GM21619 (cell line): Measurements from ENCODE around the gene STMN1.

Experiments
- ATAC-seq: cut with Tn5 transposase; IDR thresholded peaks from one replicate; pipeline ENCODE4 v1.9.1; 2021; ENCODE audit not compliant: unreplicated experiment

The STMN1 gene

DNA sequence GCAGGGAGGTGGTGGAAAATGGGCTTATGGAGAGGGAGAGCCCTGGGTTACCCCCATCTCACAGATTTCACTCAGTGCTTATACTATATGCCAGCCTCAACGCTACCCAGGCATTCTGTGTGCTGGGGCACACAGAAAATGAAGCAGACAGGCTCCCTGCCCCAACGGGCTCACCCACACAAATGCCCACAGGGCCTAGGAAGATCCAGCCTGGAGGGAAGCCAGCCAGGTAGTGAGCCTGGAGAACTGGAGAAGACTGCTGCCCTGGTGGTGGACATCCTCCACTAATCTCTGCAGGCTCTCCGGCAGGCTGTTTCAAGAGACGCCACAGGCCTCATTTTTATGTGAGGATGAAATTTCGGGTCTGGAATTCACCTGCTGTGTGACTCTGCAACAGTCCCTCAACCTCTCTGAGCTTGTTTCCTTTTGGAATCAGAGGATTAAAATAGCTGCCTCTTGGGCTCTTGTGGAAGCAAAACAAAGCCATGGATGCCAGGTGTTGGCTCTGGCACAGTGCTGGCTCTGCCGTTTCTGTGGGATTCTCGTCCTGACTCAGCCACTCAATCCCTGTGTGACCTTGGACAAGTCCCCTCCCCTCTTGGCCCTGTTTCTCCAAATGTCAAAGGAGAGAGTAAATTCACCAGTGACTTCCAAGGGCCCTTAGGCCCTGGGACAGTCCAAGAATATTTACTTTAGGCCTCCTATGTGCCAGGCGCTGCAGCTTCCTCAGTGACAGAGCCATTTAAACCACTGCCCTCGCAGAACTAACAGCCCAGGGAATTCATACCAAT lies 34.3 kb downstream of the STMN1 start:
- ATAC-seq, result no peak

DNA sequence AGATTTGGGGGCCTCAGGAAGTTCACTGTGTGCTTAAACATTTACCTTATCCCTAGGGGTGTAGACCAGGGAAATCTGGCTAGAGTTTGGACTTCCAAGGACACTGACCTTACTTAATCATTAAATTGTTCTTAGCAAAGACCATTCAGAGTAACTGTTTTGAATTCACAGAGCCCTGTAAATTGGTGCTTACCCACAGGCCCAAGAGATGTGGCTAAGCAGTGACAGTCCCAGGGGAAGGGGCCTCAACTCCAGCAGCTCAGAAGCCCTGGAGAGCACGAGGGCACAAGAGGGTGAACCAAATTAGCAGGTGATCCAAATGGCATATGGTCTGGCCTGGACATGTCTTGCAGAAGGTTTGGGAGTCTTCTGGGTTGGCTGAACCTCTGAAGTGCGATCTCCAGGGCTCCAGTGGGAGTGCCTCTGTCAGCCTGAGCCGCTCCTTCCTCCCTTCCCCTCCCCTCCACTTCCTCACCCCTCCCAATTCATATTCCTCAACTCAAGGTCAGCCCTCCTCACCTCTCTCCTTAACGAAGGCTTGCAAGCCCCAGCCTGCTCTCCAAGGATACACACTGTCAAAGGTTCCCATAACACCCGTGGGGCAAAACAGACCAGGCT lies 35.0 kb downstream of the STMN1 start:
- no peak for ATAC-seq

DNA sequence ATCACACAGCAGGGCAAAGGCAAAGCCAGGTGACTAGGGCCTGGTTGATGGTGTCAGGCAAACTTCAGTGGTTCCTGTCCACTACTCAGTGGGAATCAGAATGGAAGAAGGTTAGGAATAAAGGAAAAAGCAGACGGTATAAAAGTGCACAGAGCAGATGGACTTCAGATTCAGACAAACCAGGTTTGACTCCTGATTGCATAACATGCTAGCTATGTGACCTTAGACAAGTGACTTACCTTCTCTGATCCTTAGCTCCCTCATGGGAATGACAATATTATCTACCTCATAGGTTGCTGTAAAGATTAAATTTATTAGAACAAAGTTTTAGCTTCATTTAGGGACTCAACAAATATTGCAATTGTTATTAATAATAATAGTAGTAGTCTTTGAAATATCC lies 35.6 kb downstream of the STMN1 start:
- no peak for ATAC-seq

DNA sequence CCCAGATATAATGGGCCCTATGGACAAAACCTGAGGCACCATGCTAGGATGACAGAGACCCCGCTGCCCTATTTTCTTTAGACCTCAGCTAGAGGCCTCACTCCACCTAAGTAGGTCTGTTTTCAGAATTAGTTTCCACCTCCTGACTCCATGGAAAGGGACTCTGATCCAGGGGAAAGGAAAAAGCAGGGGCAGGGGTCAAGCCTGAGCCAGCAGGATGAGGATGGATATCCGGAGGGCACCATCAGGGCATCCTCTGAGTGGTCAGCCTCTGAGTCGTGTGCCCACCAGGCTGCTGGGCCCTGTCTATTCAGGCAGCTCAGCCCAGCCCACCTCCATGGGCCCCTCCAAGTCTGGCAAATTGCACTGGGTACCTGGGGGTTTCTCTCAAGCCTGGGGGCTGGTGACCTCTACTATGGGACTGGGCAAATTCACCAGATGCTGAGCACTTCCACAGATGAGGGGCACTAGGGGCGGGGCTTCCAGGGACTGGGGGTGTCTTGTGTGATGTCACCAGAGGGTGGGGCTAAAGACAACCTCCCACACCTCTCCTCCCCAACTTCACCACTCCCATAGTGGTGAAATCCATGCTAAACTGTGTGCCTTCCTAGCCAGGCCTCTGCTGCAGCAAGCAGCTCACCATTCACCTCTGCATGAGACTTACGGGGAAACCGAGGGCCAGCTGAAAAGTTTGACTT lies 36.2 kb downstream of the STMN1 start:
- ATAC-seq, result no peak

DNA sequence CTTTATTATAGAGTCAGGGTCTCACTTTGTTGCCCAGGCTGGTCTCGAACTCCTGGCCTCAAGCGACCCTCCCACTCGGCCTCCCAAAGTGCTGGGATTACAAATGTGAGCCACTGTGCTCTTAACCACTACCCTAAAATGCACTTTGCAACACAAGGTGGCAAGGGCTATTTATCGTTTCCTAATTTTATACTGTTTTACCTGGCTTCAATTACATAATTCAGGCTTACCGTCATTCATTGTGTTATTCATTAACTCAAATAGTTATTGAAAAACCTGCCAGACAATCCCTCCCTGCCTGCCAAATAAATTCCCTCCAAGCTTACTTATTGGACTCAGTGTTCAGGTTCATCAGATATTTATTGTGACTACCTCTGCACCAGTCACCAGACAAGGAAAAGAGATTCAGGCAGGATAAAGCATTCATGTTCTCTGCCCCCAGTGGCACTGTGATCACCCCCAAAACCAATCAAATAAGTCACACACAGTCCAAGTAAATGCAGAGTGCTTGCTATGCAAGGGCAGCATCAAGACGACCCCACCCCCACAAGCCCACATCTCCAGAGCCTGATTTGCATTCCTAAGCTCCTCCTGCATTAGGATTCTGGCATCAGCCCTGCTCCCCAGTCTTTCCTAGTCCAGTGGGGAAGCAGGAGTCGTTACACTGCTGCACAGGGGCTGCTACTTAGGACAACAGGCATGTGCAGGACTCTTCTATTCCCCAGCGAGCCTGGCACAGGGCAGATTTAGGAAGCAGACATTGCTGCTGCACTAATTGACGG lies 38.8 kb downstream of the STMN1 start:
- no peak for ATAC-seq

DNA sequence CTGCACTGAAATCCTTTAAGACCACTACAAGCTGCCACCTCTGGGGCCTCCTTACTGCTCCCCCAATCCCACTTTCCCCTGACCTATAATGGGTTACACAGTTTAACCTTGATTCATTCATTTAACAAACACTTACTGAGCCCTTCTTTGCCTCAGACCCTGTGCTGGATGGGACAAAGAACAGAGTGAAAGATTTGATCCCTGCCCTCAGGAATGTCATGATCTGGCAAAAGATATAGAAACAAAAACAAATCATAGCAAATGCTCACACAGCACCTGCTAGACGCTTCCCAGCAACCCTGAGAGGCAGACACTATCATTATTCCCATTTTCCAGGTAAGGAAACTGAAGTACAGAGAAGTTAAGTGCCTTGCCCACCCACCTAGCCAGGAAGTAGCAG lies 39.9 kb downstream of the STMN1 start:
- no peak for ATAC-seq

DNA sequence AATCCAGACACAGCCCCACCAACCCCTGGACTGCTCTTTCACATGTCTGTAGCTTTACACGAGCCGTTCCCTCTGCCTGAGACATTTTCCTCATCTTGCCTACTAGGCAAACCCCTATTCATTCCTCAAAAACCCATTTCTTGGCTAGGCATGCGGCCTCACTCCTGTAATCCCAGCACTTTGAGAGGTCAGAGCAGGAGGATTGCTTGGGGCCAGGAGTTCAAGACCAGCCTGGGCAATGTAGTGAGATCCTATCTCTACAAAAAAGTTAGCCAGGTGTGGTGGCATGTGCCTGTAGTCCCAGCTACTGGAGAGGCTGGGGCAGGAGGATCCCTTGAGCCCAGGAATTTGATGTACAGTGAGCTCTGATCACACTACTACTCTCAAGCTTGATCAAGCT lies 41.8 kb downstream of the STMN1 start:
- ATAC-seq, result no peak

DNA sequence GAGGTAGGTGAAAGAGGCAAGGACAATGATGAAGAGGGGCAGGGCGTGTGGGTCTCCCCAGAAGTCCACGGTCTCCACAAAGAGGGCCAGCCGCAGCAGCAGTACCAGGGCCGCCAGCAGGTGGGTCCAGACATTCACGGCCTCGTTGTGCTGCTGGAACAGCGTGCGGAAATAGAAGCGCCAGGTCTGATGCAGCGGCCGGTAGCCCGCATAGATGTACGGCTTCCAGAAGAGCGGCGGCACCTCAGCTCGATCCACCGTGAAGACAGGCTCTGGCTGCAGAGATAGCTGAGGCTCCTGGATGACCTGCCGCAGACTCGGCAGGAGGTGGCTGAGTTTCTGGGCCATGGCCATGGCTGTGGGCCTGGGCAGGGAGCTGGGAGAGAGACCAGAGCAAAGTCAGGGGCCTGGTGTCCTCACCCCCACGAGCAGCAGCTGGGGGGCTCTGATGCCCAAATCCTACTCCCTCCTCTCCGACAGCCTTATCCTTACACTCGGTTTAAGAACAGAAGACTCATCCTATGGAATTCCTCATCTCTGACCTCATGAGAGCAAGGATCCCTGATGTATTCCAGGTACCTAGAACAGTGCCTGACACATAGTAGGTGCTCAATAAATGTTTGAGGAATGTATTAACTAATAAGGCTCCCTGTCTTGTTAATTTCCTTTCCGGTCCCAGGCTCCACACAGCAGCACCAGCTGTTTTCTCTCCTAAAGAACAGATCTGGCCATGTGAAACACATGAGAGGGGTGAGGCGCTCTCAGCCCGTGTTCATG lies 42.5 kb downstream of the STMN1 start:
- ATAC-seq, result no peak

DNA sequence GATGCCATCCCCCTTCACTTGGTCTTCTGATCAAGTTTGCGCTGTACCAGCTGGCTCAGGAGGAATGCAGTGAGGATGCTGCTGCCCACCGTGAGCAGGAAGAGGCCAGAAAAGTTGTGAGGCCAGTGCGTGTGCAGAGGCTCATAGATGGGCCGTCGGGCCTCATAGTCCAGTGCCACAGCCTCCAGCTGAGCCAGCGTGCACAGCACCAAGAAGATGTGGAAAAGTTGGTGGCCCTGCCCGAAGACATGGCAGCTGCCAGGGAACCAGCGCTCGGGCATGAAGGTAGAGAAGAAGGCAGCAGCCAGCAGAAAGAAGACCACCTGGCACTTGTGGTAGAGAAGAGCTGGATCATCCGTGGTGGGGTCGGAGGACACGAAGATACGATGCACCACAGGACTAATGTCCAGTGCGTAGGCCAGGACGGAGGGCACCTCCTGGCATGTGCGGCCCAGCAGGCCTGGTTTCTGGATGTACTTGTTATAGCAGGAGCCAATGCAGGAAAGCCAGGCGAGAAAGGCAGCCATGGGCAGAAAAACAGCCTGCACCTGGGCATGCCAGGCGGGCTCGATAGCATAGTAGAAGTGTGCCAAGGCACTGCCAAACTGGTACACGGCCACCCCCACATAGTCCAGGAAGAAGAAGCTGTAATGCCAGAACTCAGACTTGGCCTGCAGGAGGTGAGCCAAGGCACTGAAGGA lies 43.3 kb downstream of the STMN1 start:
- ATAC-seq, result no peak

DNA sequence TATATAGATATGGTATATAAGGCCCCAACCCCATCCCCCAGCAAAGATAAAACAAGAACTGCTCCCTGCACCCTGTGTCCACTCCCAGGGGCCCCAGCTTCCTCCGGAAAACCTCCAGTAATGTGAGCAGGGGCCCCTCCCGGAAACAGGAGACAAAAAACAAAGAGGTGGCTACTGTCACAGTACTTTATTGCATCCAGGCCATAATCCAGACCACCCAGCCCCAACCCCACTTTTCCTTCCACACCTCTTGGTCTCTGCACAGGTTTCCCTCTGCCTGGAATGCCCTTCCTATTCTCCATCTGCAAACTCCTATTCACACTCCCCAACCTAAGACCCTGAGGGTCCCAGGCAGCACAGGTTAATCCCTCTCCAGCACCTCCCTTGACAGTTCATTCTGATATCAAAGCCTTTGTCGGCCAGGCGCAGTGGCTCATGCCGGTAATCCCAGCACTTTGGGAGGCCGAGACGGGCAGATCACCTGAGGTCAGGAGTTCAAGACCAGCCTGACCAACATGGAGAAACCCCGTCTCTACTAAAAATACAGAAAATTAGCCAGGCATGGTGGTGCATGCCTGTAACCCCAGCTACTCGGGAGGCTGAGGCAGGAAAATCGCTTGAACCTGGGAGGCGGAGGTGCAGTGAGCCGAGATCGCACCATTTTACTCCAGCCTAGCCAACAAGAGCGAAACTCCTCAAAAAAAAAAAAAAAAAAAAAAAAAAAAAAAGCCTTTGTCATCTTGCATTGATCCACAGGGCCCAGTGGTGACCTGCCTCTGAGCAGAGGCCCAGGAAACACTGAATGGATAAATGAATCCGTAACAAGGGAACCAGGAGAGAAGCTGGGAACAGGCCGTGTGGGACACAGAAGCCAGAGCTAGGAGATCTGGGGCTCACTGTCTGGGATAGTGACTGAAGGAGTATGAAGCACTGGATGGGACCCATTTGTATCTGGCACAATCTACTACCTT lies 44.6 kb downstream of the STMN1 start:
- ATAC-seq, result no peak

DNA sequence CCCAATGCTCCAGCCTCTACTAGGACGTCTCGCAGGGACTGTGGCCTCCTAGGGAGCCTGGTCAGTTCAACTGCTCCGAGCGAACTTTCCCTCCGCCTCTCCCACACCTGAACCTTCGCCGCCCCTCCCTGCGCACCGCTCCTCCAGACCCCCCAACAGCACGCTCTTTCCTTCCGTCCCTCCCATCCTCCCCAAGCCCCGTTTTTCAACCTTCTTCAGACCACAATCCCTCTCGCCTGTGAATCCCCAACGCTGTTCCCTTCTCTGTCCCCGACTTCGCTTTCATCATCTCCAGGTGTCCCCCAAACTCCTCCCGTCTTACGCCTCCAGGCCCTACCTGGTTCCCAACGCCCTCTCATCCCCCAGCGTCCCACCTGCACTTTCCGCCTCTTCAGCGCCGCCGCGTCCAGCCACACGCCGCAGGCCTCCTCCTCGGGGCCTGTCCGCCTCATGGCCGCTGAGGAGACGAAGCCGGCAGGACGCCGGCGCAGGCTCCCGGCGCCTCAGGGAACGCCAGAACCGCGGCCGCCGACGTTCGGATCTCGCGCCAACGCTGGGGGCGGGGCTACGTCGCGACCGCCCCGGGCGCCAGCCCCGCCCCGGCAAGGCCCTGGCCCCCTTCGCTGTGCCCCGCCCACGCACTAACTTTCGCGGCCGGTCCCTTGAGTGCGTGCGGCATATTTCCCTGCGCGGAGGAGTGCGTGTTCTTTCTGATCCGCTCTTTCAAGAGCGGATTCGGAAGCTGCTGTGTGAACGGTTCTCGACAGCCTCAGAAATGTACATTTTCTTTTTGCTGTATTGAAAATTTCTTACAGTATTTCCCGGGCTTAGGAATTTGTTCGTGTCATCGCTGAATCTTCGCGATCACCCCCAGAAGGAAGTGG lies 47.1 kb downstream of the STMN1 start, which contains the start of gene AUNIP:
AUNIP (minus strand) TSS at position 552 of the 884 bp plus-strand sequence; CDS start at position 452, 100 bp downstream.
- peak; percentile 85 for ATAC-seq

DNA sequence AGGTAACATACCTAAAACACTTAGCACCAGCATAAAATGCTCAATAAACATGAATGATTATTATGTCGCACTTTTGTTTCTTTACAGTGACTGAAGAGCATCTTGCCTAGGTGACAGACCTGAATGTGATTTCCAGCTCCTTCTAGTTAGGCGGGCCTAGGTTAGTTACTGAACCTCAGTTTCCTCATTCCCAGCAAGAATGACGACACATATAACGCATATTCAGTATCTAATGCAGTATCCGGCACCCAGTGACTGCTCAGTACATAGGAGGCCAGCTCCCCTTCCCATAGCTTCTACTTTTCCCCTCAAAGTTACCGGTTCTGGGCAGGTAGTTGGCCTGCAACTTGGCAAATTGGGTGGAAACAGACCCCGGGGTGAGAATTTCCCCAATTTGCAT lies 47.7 kb downstream of the STMN1 start:
- ATAC-seq, result no peak

DNA sequence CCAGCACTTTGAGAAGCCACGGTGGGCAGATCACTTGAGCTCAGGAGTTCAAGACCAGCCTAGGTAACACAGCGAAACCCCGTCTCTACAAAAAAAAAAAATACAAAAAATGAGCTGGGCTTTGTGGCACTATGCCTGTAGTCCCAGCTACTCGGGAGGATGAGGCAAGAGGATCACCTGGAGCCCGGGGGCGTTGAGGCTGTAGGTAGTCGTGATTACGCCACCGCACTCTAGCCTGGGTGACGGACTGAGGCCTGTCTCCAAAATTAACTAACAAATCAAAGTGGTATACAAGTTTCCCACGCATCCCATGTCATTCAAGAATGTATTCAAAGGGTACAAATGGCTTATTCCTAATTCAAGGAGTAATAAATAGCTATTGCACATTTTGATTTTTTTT lies 49.4 kb downstream of the STMN1 start:
- no peak for ATAC-seq

DNA sequence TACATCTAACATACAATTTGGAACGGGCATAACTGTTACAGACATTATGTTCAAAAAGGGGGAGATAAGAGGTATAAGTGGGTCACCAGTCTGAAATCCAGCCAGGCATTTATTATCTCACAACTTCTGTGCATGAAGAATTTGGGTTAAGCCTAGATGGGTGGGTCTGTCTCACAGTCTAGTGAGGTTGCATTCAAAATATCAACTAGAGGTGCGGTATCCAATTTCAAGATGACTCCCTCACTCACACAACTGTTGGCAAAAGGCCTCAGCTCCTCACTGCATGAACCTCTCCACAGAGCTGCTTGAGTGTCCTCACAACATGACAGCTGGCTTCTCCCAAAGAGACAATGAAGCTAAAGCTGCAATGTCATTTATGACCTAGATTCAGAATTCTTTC lies 51.7 kb downstream of the STMN1 start:
- no peak for ATAC-seq
